ENCODE measurements around the gene WDR46. TPM values are rescaled to one million over a fixed set of nuclear protein-coding genes. Genes with fewer than 3 reads are reported as not detected.

The WDR46 gene
- total and polyA plus RNA-seq, 8 donors = 42.9 to 72.9 (median 54.5) TPM

DNA sequence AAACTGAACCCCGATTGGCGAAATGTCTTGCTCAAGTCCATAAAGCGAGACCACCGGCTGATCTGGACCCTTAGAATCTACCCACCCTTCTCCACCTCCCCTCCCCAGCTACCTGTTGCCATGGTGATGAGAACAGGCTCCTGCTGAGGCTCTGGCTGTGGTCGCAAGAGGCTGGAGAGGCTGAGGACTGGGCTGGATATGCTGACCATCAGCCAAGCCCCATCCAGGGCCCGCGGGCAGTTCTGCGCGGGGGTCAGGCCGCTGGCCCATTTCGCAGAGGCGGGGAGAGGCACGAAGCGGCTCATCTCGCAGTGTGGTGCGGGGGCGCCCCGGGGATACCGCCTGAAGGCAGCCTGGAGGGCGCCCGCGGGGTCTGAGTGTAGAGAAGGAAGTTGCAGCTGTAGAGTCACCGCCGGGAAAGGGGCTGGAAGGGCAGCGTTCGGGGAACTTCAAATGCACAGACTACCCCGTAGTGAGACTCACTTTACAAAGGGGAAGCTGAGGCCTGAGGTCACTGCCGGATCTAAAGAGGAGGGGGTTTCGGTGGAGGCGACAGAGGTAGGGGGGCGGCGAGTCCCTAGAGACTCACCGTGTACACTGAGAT is 24.2 kb upstream of the WDR46 start:
- WGBS, 5 donors = 0 to 1% (median 0%) methylated on average over 19 to 33 of the region's 33 CpGs
- Histone ChIP-seq H3K4me1 (peaks cover 24 to 75% (median 57%) of the 10 kb centered on the region in 4 donors), H3K4me3 (peak overlapping the region; percentile 64 to 96 (median 76)), H3K27me3 (no peaks in the 10 kb centered on the region), H3K27ac (peak overlapping the region; percentile 91 to 97 (median 97)), H3K9me3 (no peaks in the 10 kb centered on the region), H3K36me3 (peaks cover 9 to 44% (median 38%) of the 10 kb centered on the region in 4 donors)
- TF ChIP-seq POLR2A (IDR thresholded peaks at IDR 0.05) = no peak
- TF ChIP-seq EP300 (IDR thresholded peaks at IDR 0.05) = no peak
- TF ChIP-seq CTCF (IDR thresholded peaks at IDR 0.05) = no peak
- no peak for TF ChIP-seq POLR2AphosphoS5 (IDR thresholded peaks at IDR 0.05)
- intact Hi-C loops (cut with DNase I; ENCODE audit: low total_unique reads) = no loop called here
- DNase-seq = peak; percentile 46 to 76

- Histone ChIP-seq H3K36me3 (peaks cover 9 to 47% (median 41%) of the 10 kb centered on the region in 4 donors), H3K27me3 (no peaks in the 10 kb centered on the region), H3K4me1 (peaks cover 22 to 73% (median 55%) of the 10 kb centered on the region in 4 donors), H3K27ac (peak overlapping the region; percentile 91 to 97 (median 97)), H3K9me3 (no peaks in the 10 kb centered on the region), H3K4me3 (peak overlapping the region; percentile 64 to 96 (median 76))
- 3 to 7% (median 5%) methylated on average over 20 to 29 of the region's 29 CpGs for whole genome bisulfite sequencing, 5 donors
- peak; percentile 78 to 92 for DNase-seq
- intact Hi-C loops (cut with DNase I; ENCODE audit: low total_unique reads) = no loop called here
- TF ChIP-seq CTCF (IDR thresholded peaks at IDR 0.05) (no peak), EP300 (IDR thresholded peaks at IDR 0.05) (no peak), POLR2AphosphoS5 (IDR thresholded peaks at IDR 0.05) (no peak), POLR2A (IDR thresholded peaks at IDR 0.05) (no peak)
These were observed 23.5 kb upstream of the WDR46 start for GRCh38 chr6:33312361-33313104.

- Histone ChIP-seq H3K27ac (no peak overlapping the region), H3K4me1 (peaks cover 0 to 54% (median 13%) of the 10 kb centered on the region in 4 donors), H3K36me3 (peaks cover 27 to 94% (median 78%) of the 10 kb centered on the region in 4 donors), H3K9me3 (no peaks in the 10 kb centered on the region), H3K27me3 (no peaks in the 10 kb centered on the region), H3K4me3 (no peak overlapping the region)
- 83 to 95% (median 90%) methylated on average over 4 of the region's 4 CpGs for WGBS, 5 donors
- intact Hi-C loops (cut with DNase I; ENCODE audit: low total_unique reads) = no loop called here
- no peak for TF ChIP-seq POLR2A (IDR thresholded peaks at IDR 0.05)
- no peak for TF ChIP-seq EP300 (IDR thresholded peaks at IDR 0.05)
- TF ChIP-seq CTCF (IDR thresholded peaks at IDR 0.05) = no peak
- TF ChIP-seq POLR2AphosphoS5 (IDR thresholded peaks at IDR 0.05) = no peak
- DNase-seq = no peak
These were observed 17.3 kb upstream of the WDR46 start for GRCh38 chr6:33306356-33306755.

DNA sequence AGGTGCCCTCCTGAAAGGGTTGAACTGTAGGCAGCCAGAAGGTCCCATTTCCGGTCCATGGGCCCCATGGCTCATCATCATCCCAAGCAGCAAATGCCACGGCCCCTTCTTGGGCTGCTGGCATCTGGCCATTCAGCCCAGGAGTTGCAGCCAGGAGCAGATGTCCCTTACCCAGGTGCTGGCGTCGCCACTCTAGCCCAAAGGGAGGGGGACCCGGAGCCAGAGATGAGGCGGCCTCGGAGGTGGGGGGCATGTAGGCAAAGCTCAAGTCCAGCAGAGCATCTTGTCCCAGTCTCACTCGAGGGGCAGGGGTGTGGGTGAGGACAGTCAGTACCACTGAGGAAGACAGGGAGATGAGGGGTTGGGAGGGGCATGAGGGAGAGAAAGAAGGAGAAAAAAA is 16.0 kb upstream of the WDR46 start:
- intact Hi-C loops (cut with DNase I; ENCODE audit: low total_unique reads) = no loop called here
- no peak for DNase-seq
- WGBS, 5 donors = 75 to 82% (median 76%) methylated on average over 8 of the region's 8 CpGs
- Histone ChIP-seq H3K36me3 (peaks cover 18 to 86% (median 65%) of the 10 kb centered on the region in 4 donors), H3K4me3 (no peak overlapping the region), H3K27me3 (no peaks in the 10 kb centered on the region), H3K9me3 (no peaks in the 10 kb centered on the region), H3K27ac (no peak overlapping the region), H3K4me1 (peaks cover 7 to 54% (median 17%) of the 10 kb centered on the region in 4 donors)
- no peak for TF ChIP-seq POLR2A (IDR thresholded peaks at IDR 0.05)
- no peak for TF ChIP-seq EP300 (IDR thresholded peaks at IDR 0.05)
- TF ChIP-seq CTCF (IDR thresholded peaks at IDR 0.05) = no peak
- no peak for TF ChIP-seq POLR2AphosphoS5 (IDR thresholded peaks at IDR 0.05)

Data from stomach (tissue), 9 donors.